IgD-negative memory B cell (primary cell): ENCODE results near the gene ADI1. TPM values are rescaled to one million over a fixed set of nuclear protein-coding genes. Genes with fewer than 3 reads are reported as not detected.
"Not testable (repeated sequence)": the region's sequence is repeated elsewhere in the genome, so short reads cannot be mapped to it uniquely, and the experiment has no call there.

Experiments used
- H3K27ac Mint-ChIP-seq, 3 donors: one replicate each; pipeline ENCODE4 v1.8.0; 2020 to 2022; ENCODE audit warnings: mild to moderate bottlenecking in 3 of 3, mixed read lengths in 3 of 3, moderate library complexity in 1 of 3
- H3K27me3 Mint-ChIP-seq: one replicate; pipeline ENCODE4 v1.8.0; 2021; ENCODE audit warnings: mixed read lengths
- H3K36me3 Mint-ChIP-seq: one replicate; pipeline ENCODE4 v1.8.0; 2020; ENCODE audit warnings: mild to moderate bottlenecking, mixed read lengths
- H3K4me1 Mint-ChIP-seq, 3 donors: one replicate each; pipeline ENCODE4 v1.8.0; 2020 to 2022; ENCODE audit warnings: mixed read lengths in 3 of 3, mild to moderate bottlenecking in 1 of 3
- H3K4me3 Mint-ChIP-seq, 4 donors: one replicate each; pipeline ENCODE4 v1.8.0; 2020 to 2022; ENCODE audit warnings: mild to moderate bottlenecking in 4 of 4, mixed read lengths in 4 of 4, moderate library complexity in 3 of 4
- H3K9me3 Mint-ChIP-seq, 3 donors: one replicate each; pipeline ENCODE4 v1.8.0; 2020 to 2021; ENCODE audit warnings: mixed read lengths in 3 of 3, mild to moderate bottlenecking in 1 of 3
- polyA plus RNA-seq: library from polyadenylated mRNA; unstranded; fragments of 300-500 nt; fragmentation: Illumina TruSeq; gene quantifications from one replicate; pipeline ENCODE4 v1.2.3, GENCODE V29; 2021

Gene ADI1
- polyA plus RNA-seq, 1 donor from 2014 or later, result 38.2 TPM

DNA sequence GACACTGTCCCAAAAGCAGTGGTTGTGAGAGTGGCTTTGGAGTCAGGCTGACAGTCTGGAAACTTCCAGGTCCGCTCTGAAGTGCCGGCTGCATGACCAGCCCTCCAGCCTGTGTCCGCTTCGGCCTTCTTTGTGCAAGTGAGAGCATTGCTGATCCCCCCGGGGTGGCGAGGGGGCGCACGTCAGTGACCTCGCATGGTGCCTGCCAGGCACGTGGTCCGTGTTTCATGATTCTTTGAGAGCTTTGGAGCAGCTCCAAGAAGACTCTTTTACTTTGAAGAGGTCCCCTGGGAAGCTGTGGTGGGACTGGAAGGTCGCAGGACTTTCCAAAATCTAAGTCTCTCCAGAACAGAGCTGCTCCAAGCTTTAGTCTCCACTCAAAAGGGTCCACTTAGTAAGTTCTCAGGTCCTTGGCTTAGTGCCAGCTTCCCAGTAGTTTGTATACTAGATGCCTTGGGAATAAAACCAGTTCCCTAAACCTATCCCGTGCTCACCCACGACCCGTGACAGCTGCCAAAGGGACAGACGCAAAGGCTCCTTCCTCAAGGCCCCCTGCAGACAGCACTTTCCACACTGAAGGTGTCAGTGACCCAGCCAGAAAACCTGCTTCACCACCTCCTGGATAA, 68.8 kb downstream of the ADI1 start:
- Mint-ChIP-seq H3K36me3 (peaks cover 6% of the 10 kb centered on the region), H3K4me3 (no peak overlapping the region), H3K9me3 (no peaks in the 10 kb centered on the region), H3K4me1 (peaks cover 0 to 2% (median 0%) of the 10 kb centered on the region in 3 donors), H3K27ac (no peak overlapping the region), H3K27me3 (no peaks in the 10 kb centered on the region)

DNA sequence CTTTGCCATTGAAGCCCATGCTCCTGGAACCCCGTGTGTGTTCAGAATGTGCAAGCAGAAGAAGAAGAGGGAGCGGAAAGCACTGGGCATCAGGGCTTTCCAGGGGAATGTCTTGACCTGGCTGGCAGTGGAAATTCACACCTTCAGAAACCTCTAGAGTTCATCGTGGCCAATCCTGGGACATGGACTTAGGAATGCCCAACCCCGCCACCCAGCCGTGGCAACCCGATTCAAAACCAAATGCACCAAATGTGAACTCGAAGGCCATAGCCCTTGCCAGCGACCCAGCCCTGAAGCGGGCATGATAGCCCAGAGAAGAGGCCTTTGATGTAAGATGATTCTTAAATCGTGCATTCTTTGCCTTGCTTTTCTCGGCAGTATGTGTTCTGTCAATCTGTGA, 69.4 kb downstream of the ADI1 start:
- Mint-ChIP-seq H3K9me3 (no peaks in the 10 kb centered on the region), H3K27me3 (no peaks in the 10 kb centered on the region), H3K4me1 (peaks cover 0 to 2% (median 0%) of the 10 kb centered on the region in 3 donors), H3K27ac (no peak overlapping the region), H3K4me3 (no peak overlapping the region), H3K36me3 (peaks cover 9% of the 10 kb centered on the region)

DNA sequence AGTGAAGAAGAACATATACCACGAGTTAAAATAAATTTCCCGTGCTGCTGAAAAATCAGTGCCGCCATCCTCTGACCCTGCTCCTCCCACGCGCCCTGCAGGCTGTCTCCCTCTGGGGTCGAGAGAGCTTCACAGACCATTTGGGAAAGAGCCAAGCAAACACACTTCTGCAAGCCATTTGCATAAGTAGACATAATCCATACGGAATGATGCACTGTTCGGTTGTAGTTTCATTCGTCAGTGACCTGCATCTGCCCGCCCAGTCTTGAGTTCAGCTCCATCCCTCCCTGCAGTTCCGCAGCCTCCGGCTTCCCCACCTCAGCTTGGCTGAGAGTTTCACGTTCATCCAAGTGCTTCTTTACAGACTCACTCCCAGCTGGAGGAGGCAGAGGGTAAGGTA, 70.2 kb downstream of the ADI1 start:
- Mint-ChIP-seq H3K9me3 (no peaks in the 10 kb centered on the region), H3K4me3 (no peak overlapping the region), H3K27ac (no peak overlapping the region), H3K4me1 (peaks cover 0 to 2% (median 0%) of the 10 kb centered on the region in 3 donors), H3K27me3 (no peaks in the 10 kb centered on the region), H3K36me3 (peaks cover 9% of the 10 kb centered on the region)

DNA sequence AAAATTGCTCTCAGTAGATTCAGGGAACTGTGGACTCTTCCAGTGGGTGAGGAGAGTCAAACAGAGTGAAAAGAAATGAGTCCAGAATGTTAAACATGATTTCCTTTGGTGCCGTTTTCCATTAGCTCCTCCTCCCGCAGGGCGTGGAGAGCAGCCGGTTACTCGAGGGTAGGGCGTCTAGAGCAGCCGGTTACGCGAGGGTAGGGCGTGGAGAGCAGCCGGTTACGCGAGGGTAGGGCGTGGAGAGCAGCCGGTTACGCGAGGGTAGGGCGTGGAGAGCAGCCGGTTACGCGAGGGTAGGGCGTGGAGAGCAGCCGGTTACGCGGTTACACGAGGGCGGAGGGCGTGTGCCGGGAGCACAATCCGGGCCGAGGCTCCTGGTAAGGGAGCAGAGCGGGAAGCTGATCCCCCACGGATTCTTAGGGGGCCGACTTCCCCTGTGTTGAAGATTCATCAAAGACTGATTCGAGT, 70.9 kb downstream of the ADI1 start:
- not testable (repeated sequence) for H3K4me1 Mint-ChIP-seq, H3K9me3 Mint-ChIP-seq, H3K27ac Mint-ChIP-seq, H3K27me3 Mint-ChIP-seq, H3K4me3 Mint-ChIP-seq, H3K36me3 Mint-ChIP-seq

DNA sequence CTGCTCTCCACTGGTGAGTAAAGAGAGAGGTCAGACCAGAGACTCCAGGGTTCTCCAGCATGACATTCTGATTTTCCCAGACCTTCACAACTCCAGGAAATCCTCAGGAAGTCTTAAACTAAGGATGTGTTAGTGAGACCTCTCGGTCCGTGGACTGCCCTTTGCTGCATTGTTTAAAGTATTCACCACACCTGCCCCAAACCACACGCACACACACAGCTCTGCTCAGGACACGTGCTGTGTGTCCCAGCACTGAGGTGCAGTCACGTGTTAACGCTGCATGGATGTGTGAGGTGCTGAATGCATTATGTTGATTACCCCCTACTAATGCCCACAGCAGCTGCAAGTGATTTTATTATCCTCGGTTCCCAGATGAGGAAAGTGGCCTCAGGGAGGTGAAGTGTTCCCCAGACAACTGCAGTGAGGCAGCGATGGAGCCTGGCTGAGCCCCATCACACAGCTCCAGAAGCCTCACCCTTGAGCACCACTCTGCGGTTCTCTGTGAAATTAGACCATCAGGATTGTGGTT, 71.5 kb downstream of the ADI1 start:
- Mint-ChIP-seq H3K4me1 (peaks cover 0 to 2% (median under 1%) of the 10 kb centered on the region in 3 donors), H3K9me3 (no peaks in the 10 kb centered on the region), H3K4me3 (no peak overlapping the region), H3K27me3 (no peaks in the 10 kb centered on the region), H3K36me3 (peaks cover 6% of the 10 kb centered on the region), H3K27ac (no peak overlapping the region)

Other genes with a start within 250 kb of the ADI1 start
- gene EIPR1, start 141.7 kb downstream of the ADI1 start, polyA plus RNA-seq, result 41.5 TPM
- 40.9 TPM for gene TRAPPC12, start 139.8 kb downstream of the ADI1 start, polyA plus RNA-seq
- gene RNASEH1, start 38.8 kb upstream of the ADI1 start, polyA plus RNA-seq, result 35.2 TPM
- gene RPS7, start 55.7 kb upstream of the ADI1 start, polyA plus RNA-seq, result 1,418 TPM
- gene COLEC11, start 75.6 kb upstream of the ADI1 start, polyA plus RNA-seq, result not detected
- not detected for gene ALLC, start 138.7 kb upstream of the ADI1 start, polyA plus RNA-seq
- not detected for gene DCDC2C, start 184.0 kb upstream of the ADI1 start, polyA plus RNA-seq